Cardiac fibroblast (primary cell): Measurements from ENCODE around the gene GGT7.
"Not testable (repeated sequence)": the region's sequence is repeated elsewhere in the genome, so short reads cannot be mapped to it uniquely, and the experiment has no call there.

Source experiments
- DNase-seq, 2 donors: peaks; one replicate each; pipeline versions ENCODE4 v3.0.0 to v3.0.0-alpha.2; 2010; ENCODE audit warnings: low read depth in 2 of 2
- H3K4me3 ChIP-seq, 2 donors: replicated peaks in 1 of 2; 1 replicate in 1 of 2; 2 replicates in 1 of 2; pipeline ENCODE4 v1.5.1; 2011; ENCODE audit warnings: low read depth in 2 of 2, low read length in 2 of 2, mild to moderate bottlenecking in 2 of 2, moderate library complexity in 1 of 2
- CTCF ChIP-seq: IDR thresholded peaks from one replicate; pipeline ENCODE4 v1.5.1; 2011; ENCODE audit warnings: low read depth, mild to moderate bottlenecking, low read length, inconsistent platforms

GGT7 gene

GRCh38 chr20:34883087-34883688 lies 10.5 kb upstream of the GGT7 start:
- DNase-seq = no peak
- TF ChIP-seq CTCF = no peak
- H3K4me3 ChIP-seq = no peak overlapping the region

GRCh38 chr20:34881689-34882088 lies 9.0 kb upstream of the GGT7 start:
- no peak for DNase-seq
- H3K4me3 ChIP-seq = no peak overlapping the region
- TF ChIP-seq CTCF = no peak

GRCh38 chr20:34880971-34881370 lies 8.3 kb upstream of the GGT7 start:
- not testable (repeated sequence) for DNase-seq, H3K4me3 ChIP-seq

GRCh38 chr20:34880215-34880850 lies 7.7 kb upstream of the GGT7 start:
- H3K4me3 ChIP-seq = no peak overlapping the region
- DNase-seq = peak in 1 of 2 donors; percentile 27
- no peak for TF ChIP-seq CTCF

GRCh38 chr20:34876406-34877282 lies 4.0 kb upstream of the GGT7 start, which contains the start of gene ACSS2:
TSS of gene ACSS2 (plus strand) at chr20:34876612. CDS start at chr20:34876646, 34 bp downstream.
- no peak for DNase-seq
- no peak for TF ChIP-seq CTCF
- peak within 1 kb of the TSS; percentile 61 to 75 for H3K4me3 ChIP-seq

GRCh38 chr20:34875642-34876405 lies 3.2 kb upstream of the GGT7 start:
- peak; percentile 99 to 100 for DNase-seq
- peak; percentile 36 for TF ChIP-seq CTCF
- H3K4me3 ChIP-seq = peak overlapping the region; percentile 21 to 61
